ENCODE results near the gene EFHC2.

GRCh38 chrX:44332437-44332836 is 11.0 kb downstream of the EFHC2 start:
- TF ChIP-seq ELK4 (IDR thresholded peaks at IDR 0.05; ENCODE audit: borderline replicate concordance, low read depth, low read length) (no peak), YY1 (tag by site-specific recombination; IDR thresholded peaks at IDR 0.05) (no peak), ZNF555 (tag by site-specific recombination; conservative IDR thresholded peaks at IDR 0.05) (no peak)

All from HEK293 (cell line).